BJ (cell line): ENCODE measurements around the gene ERI2. TPM values are rescaled to one million over a fixed set of nuclear protein-coding genes. Genes with fewer than 3 reads are reported as not detected.
A peak's percentile ranks its signal among the peaks of the same experiment; 100 is the strongest.
"Not testable (repeated sequence)": the region's sequence is repeated elsewhere in the genome, so short reads cannot be mapped to it uniquely, and the experiment has no call there.

Source experiments
- CTCF ChIA-PET: fragments of 350-600 bp; formaldehyde crosslinking; extraction: SDS; loops from one replicate; lab custom pipeline; 2021; ENCODE audit warnings: antibody characterized with exemption, inconsistent platforms; lab: Yijun Ruan, JAX
- POLR2A ChIA-PET: fragments of 300-600 bp; sonication (Branson Sonifier 250); formaldehyde crosslinking; extraction: SDS; loops from one replicate; lab custom pipeline; 2021; ENCODE audit warnings: antibody characterized with exemption; lab: Charles Lee
- DNase-seq: peaks from one replicate; pipeline ENCODE4 v3.0.0-alpha.2; 2011; ENCODE audit warnings: low read depth
- H3K27me3 ChIP-seq: 2 replicates; pipeline ENCODE4 v1.6.0; 2011; ENCODE audit warnings: low read length; ENCODE audit not compliant: control insufficient read depth, insufficient read depth
- H3K36me3 ChIP-seq: 2 replicates; pipeline ENCODE4 v1.5.1; 2011; ENCODE audit warnings: low read length; ENCODE audit not compliant: control insufficient read depth, insufficient read depth
- H3K4me3 ChIP-seq: 2 replicates; pipeline ENCODE4 v1.5.1; 2011; ENCODE audit warnings: low read depth, mild to moderate bottlenecking, control low read depth, low read length
- polyA plus RNA-seq: library from polyadenylated mRNA; depleted of rRNA; stranded (reverse); fragments of >200 nt; gene quantifications from 2 replicates; pipeline ENCODE4 v1.2.3, GENCODE V29; 2011
- TF ChIP-seq, protein P1 (sequence below): IDR thresholded peaks from 2 replicates; pipeline ENCODE4 v1.5.1; 2011; ENCODE audit warnings: low read depth, mild to moderate bottlenecking, control low read depth, inconsistent platforms, low read length, moderate library complexity; ENCODE audit not compliant: insufficient read depth

ERI2 gene
- polyA plus RNA-seq, 1 experiment = 7.4 TPM

DNA sequence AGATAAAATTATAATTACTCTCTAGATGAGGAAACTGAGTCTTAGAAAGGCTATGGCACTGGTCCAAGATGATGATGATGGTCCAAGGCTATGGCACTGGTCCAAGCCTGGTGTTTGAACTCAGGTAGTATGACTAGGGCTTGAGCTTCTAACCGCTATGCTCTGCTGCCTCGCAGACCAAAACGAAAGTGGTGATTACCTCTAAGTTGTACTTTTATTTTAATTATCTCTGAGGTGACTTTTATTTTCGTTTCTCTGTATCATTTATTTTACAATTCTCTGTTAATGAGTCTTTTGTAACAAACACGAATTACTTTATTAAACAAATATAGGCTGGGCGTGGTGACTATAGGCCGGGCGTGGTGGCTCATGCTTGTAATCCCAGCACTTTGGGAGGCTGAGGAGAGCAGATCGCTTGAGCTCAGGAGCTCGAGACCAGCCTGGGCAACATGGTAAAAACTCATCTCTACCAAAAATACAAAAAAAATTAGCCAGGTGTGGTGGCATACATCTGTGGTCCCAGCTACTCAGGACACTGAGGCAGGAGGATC, 5.7 kb upstream of the ERI2 start:
- ChIA-PET CTCF (interaction anchor here (0.6 to 1.2 kb wide), 3 partner anchors 18 to 272 kb away, joined by 3 to 4 read pairs (median 3); no protein-coding TSS in a partner anchor), POLR2A (no interaction called here)
- H3K36me3 ChIP-seq = no peaks in the 10 kb centered on the region; the same call in 1 of the 2 replicates
- H3K27me3 ChIP-seq = no peaks in the 10 kb centered on the region
- TF ChIP-seq, protein P1, sequence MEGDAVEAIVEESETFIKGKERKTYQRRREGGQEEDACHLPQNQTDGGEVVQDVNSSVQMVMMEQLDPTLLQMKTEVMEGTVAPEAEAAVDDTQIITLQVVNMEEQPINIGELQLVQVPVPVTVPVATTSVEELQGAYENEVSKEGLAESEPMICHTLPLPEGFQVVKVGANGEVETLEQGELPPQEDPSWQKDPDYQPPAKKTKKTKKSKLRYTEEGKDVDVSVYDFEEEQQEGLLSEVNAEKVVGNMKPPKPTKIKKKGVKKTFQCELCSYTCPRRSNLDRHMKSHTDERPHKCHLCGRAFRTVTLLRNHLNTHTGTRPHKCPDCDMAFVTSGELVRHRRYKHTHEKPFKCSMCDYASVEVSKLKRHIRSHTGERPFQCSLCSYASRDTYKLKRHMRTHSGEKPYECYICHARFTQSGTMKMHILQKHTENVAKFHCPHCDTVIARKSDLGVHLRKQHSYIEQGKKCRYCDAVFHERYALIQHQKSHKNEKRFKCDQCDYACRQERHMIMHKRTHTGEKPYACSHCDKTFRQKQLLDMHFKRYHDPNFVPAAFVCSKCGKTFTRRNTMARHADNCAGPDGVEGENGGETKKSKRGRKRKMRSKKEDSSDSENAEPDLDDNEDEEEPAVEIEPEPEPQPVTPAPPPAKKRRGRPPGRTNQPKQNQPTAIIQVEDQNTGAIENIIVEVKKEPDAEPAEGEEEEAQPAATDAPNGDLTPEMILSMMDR = no peak
- no peak for DNase-seq
- H3K4me3 ChIP-seq = no peak overlapping the region

- ChIA-PET CTCF (no interaction called here), POLR2A (no interaction called here)
- Histone ChIP-seq H3K27me3 (no peaks in the 10 kb centered on the region), H3K36me3 (no peaks in the 10 kb centered on the region), H3K4me3 (no peak overlapping the region)
- DNase-seq = no peak
- TF ChIP-seq, protein P1 = no peak
Observed at GRCh38 chr16:20807862-20808261, 1.6 kb upstream of the ERI2 start.

DNA sequence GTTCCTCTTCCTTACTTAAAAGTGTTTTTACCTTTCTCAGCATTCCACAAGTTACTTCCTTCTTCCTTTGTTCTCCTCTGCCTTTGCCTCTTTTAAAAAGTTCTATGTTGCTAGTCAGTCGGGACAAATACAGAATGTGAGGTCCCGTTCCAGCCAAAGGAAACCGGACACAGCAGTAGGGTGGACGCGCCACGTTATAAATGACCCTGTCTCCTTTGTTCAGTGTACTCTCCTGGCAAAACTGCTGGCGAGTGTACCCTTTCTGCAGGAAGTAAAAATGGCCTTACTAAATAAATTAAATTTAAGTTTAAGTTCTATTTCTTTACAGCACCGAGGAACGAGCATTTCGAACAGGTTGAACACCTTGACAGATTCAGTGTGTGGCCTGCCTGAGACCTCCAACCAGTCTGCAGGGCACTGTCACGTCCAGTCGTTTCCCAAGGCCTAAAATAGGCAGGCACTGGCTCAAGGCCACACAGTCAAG, 546 bp downstream of the ERI2 start:
- H3K36me3 ChIP-seq, H3K27me3 ChIP-seq, DNase-seq: not testable (repeated sequence)
- POLR2A ChIA-PET = interaction anchor here (0.8 kb wide), 1 partner anchor 17 kb away, joined by 5 read pairs; no protein-coding TSS in a partner anchor
- CTCF ChIA-PET = interaction anchor here (0.7 to 2.0 kb wide), 8 partner anchors 10 to 275 kb away, joined by 3 to 8 read pairs (median 4); no protein-coding TSS in a partner anchor
- peak overlapping the region; percentile 96 for H3K4me3 ChIP-seq

DNA sequence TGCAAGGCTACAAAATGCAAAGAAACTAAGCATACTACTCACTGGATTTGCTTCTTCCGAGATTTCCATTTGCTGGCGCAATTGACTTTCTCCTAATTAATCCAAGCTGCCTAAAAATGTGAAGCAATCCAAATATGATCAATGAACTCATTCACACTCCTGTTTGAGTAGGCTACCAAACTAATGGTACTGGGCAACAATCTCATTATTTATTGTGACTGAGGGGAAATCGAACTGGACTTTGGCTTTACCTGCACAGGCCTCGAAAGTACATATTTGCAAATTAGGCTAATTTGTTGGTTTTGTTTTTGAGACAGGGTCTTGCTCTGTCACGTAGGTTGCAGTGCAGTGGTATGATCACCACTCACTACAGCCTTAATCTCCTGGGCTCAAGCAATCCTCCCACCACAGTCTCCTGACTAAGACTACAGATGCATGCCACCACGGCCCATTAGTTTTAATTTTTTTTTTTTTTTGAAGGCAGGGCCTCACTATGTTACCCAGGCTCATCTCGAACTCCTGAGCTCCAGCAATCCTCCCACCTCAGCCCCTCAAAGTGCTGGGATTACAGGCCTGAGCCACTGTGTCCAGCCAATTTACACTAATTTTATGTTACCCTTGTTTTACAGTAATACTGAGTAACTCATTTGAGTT, 2.6 kb downstream of the ERI2 start:
- ChIA-PET POLR2A (no interaction called here), CTCF (no interaction called here)
- no peaks in the 10 kb centered on the region for H3K36me3 ChIP-seq
- TF ChIP-seq, protein P1 = no peak
- H3K27me3 ChIP-seq = no peaks in the 10 kb centered on the region
- no peak overlapping the region for H3K4me3 ChIP-seq
- no peak for DNase-seq

DNA sequence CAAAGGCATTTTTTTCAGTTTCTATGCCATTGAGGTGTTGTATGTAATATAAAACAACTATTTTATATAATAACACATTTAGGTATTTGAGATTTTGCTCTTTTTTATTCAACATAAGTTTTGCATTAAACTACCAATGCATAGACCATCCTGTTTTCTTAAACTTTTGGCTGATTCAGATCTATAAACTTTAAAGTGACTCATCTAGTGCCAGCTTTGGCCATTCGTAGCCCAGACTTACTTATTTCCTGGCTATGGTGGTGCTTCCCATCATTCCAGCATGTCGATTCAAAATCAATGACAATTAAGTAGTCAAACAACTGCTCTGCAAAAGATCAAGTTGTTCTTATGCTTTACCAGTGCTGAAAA, 3.1 kb downstream of the ERI2 start:
- TF ChIP-seq, protein P1 = no peak
- H3K36me3 ChIP-seq = no peaks in the 10 kb centered on the region
- ChIA-PET CTCF (no interaction called here), POLR2A (interaction anchor here (0.6 kb wide), 1 partner anchor 872 kb away, joined by 3 read pairs; no protein-coding TSS in a partner anchor)
- DNase-seq = no peak
- no peak overlapping the region for H3K4me3 ChIP-seq
- no peaks in the 10 kb centered on the region for H3K27me3 ChIP-seq
